AG10803 (cell line): ENCODE data around the gene ANKRD39.

ENCODE experiments used
- DNase-seq: peaks from one replicate; pipeline ENCODE4 v3.0.0; 2010; ENCODE audit warnings: low read depth
- H3K4me3 ChIP-seq: 2 replicates; pipeline ENCODE4 v1.5.1; 2011; ENCODE audit warnings: mild to moderate bottlenecking, low read length, control low read depth
- CTCF ChIP-seq: conservative IDR thresholded peaks from 2 replicates; pipeline ENCODE4 v1.5.1; 2011; ENCODE audit warnings: mild to moderate bottlenecking, low read length, control low read depth, inconsistent platforms

ANKRD39 gene

GRCh38 chr2:96898641-96899412 is 41.0 kb upstream of the ANKRD39 start:
- DNase-seq = no peak
- no peak for TF ChIP-seq CTCF
- H3K4me3 ChIP-seq = no peak overlapping the region

- DNase-seq = no peak
- no peak overlapping the region for H3K4me3 ChIP-seq
- TF ChIP-seq CTCF = no peak
These were observed 40.3 kb upstream of the ANKRD39 start for GRCh38 chr2:96898135-96898505.

GRCh38 chr2:96897491-96898134 is 39.8 kb upstream of the ANKRD39 start:
- DNase-seq = no peak
- no peak overlapping the region for H3K4me3 ChIP-seq
- TF ChIP-seq CTCF = no peak

- TF ChIP-seq CTCF = no peak
- H3K4me3 ChIP-seq = no peak overlapping the region
- no peak for DNase-seq
These were observed 38.2 kb upstream of the ANKRD39 start for GRCh38 chr2:96895746-96896651.

GRCh38 chr2:96895032-96895745 is 37.4 kb upstream of the ANKRD39 start:
- no peak overlapping the region for H3K4me3 ChIP-seq
- TF ChIP-seq CTCF = no peak
- no peak for DNase-seq

- DNase-seq = no peak
- H3K4me3 ChIP-seq = no peak overlapping the region
- no peak for TF ChIP-seq CTCF
These were observed 36.3 kb upstream of the ANKRD39 start for GRCh38 chr2:96894151-96894531.
